ENCODE measurements around the gene EVC2. TPM values are rescaled to one million over a fixed set of nuclear protein-coding genes. Genes with fewer than 3 reads are reported as not detected.

EVC2 gene
- total RNA-seq, 3 donors from 2014 or later (not counting 1 experiment from before 2014, with no cell fraction given): 0.20 to 2.6 (median 1.5) TPM

- Mint-ChIP-seq H3K4me1 (no peaks in the 10 kb centered on the region), H3K36me3 (peaks cover 7% of the 10 kb centered on the region), H3K9me3 (peaks cover 6 to 12% of the 10 kb centered on the region in 2 donors), H3K27ac (no peak overlapping the region), H3K27me3 (ENCODE audit: low read depth in 2 of 2) (peaks cover 0 to 6% of the 10 kb centered on the region in 2 donors), H3K4me3 (no peak overlapping the region)
- Histone ChIP-seq H3K4me3 (ENCODE audit: low read length) (no peak overlapping the region), H3K27me3 (ENCODE audit: control insufficient read depth, insufficient read depth, low read length) (no peaks in the 10 kb centered on the region), H3K27ac (ENCODE audit: low read length) (no peak overlapping the region), H3K4me1 (ENCODE audit: control insufficient read depth, insufficient read depth, low read length) (no peaks in the 10 kb centered on the region), H3K9me3 (ENCODE audit: control insufficient read depth, insufficient read depth, low read length) (no peaks in the 10 kb centered on the region), H3K36me3 (ENCODE audit: control insufficient read depth, insufficient read depth, low read length) (no peaks in the 10 kb centered on the region)
- DNase-seq: no peak
- WGBS (ENCODE audit: insufficient coverage): 97% methylated on average over 4 of the region's 4 CpGs
- intact Hi-C loops (cut with micrococcal nuclease): no loop called here
- ATAC-seq: no peak
- TF ChIP-seq, protein P1, sequence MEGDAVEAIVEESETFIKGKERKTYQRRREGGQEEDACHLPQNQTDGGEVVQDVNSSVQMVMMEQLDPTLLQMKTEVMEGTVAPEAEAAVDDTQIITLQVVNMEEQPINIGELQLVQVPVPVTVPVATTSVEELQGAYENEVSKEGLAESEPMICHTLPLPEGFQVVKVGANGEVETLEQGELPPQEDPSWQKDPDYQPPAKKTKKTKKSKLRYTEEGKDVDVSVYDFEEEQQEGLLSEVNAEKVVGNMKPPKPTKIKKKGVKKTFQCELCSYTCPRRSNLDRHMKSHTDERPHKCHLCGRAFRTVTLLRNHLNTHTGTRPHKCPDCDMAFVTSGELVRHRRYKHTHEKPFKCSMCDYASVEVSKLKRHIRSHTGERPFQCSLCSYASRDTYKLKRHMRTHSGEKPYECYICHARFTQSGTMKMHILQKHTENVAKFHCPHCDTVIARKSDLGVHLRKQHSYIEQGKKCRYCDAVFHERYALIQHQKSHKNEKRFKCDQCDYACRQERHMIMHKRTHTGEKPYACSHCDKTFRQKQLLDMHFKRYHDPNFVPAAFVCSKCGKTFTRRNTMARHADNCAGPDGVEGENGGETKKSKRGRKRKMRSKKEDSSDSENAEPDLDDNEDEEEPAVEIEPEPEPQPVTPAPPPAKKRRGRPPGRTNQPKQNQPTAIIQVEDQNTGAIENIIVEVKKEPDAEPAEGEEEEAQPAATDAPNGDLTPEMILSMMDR (IDR thresholded peaks at IDR 0.05): no peak
Measured at GRCh38 chr4:5592272-5592671, 116.1 kb downstream of the EVC2 start.

DNA sequence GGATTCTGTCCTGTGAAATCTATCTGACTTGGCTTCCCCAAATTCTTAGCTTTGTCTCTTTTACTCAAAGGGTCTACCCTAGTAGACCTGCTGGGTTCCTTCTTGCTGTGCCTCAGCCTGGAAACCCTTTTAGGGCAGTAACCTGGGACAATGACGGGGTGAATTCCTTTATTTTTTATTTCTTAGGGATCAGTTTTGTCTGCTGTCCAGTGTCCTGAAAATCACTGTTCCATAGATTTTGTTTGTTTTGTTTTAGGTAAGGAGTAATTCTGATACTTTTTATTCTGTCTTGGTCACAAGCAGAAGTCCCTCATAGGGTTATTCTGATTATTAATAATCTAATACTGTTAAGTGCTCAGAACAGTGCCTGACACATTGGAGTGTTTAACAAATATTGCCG is 118.9 kb downstream of the EVC2 start:
- H3K4me1 Mint-ChIP-seq: no peaks in the 10 kb centered on the region
- H3K36me3 Mint-ChIP-seq: peaks cover 7% of the 10 kb centered on the region
- no peaks in the 10 kb centered on the region for H3K36me3 ChIP-seq (ENCODE audit: control insufficient read depth, insufficient read depth, low read length)
- no peak overlapping the region for H3K27ac ChIP-seq (ENCODE audit: low read length)
- TF ChIP-seq, protein P1 (IDR thresholded peaks at IDR 0.05): no peak
- no peak overlapping the region for H3K4me3 ChIP-seq (ENCODE audit: low read length)
- intact Hi-C loops (cut with micrococcal nuclease): no loop called here
- no peak for DNase-seq
- 97% methylated on average over 2 of the region's 2 CpGs for WGBS (ENCODE audit: insufficient coverage)
- H3K4me1 ChIP-seq (ENCODE audit: control insufficient read depth, insufficient read depth, low read length): no peaks in the 10 kb centered on the region
- peaks cover 0 to 9% of the 10 kb centered on the region in 2 donors for H3K9me3 Mint-ChIP-seq
- H3K27me3 Mint-ChIP-seq (ENCODE audit: low read depth in 2 of 2): peaks cover 0 to 10% of the 10 kb centered on the region in 2 donors
- no peaks in the 10 kb centered on the region for H3K27me3 ChIP-seq (ENCODE audit: control insufficient read depth, insufficient read depth, low read length)
- no peak for ATAC-seq
- no peak overlapping the region for H3K27ac Mint-ChIP-seq
- no peak overlapping the region for H3K4me3 Mint-ChIP-seq
- no peaks in the 10 kb centered on the region for H3K9me3 ChIP-seq (ENCODE audit: control insufficient read depth, insufficient read depth, low read length)

- H3K4me3 Mint-ChIP-seq: no peak overlapping the region
- no peaks in the 10 kb centered on the region for H3K27me3 ChIP-seq (ENCODE audit: control insufficient read depth, insufficient read depth, low read length)
- peaks cover 0 to 9% of the 10 kb centered on the region in 2 donors for H3K9me3 Mint-ChIP-seq
- peaks cover 0 to 10% of the 10 kb centered on the region in 2 donors for H3K27me3 Mint-ChIP-seq (ENCODE audit: low read depth in 2 of 2)
- DNase-seq (no peak), ATAC-seq (no peak)
- TF ChIP-seq, protein P1 (IDR thresholded peaks at IDR 0.05): no peak
- H3K36me3 Mint-ChIP-seq: peaks cover 7% of the 10 kb centered on the region
- H3K4me1 ChIP-seq (ENCODE audit: control insufficient read depth, insufficient read depth, low read length): no peaks in the 10 kb centered on the region
- no peaks in the 10 kb centered on the region for H3K36me3 ChIP-seq (ENCODE audit: control insufficient read depth, insufficient read depth, low read length)
- 75% methylated on average over 1 of the region's 1 CpG for WGBS (ENCODE audit: insufficient coverage)
- no peak overlapping the region for H3K27ac Mint-ChIP-seq
- intact Hi-C loops (cut with micrococcal nuclease): no loop called here
- no peaks in the 10 kb centered on the region for H3K4me1 Mint-ChIP-seq
- no peaks in the 10 kb centered on the region for H3K9me3 ChIP-seq (ENCODE audit: control insufficient read depth, insufficient read depth, low read length)
- H3K27ac ChIP-seq (ENCODE audit: low read length): no peak overlapping the region
- H3K4me3 ChIP-seq (ENCODE audit: low read length): no peak overlapping the region
Measured at GRCh38 chr4:5588046-5588445, 120.3 kb downstream of the EVC2 start.

GRCh38 chr4:5575941-5576340 is 132.4 kb downstream of the EVC2 start:
- Mint-ChIP-seq H3K36me3 (no peaks in the 10 kb centered on the region), H3K27ac (no peak overlapping the region), H3K4me3 (no peak overlapping the region), H3K4me1 (no peaks in the 10 kb centered on the region), H3K27me3 (ENCODE audit: low read depth in 2 of 2) (peaks cover 0 to 2% of the 10 kb centered on the region in 2 donors), H3K9me3 (peaks cover 2% of the 10 kb centered on the region in 2 donors)
- ATAC-seq (no peak), DNase-seq (no peak)
- Histone ChIP-seq H3K4me3 (ENCODE audit: low read length) (no peak overlapping the region), H3K27me3 (ENCODE audit: control insufficient read depth, insufficient read depth, low read length) (no peaks in the 10 kb centered on the region), H3K4me1 (ENCODE audit: control insufficient read depth, insufficient read depth, low read length) (no peaks in the 10 kb centered on the region), H3K27ac (ENCODE audit: low read length) (no peak overlapping the region), H3K36me3 (ENCODE audit: control insufficient read depth, insufficient read depth, low read length) (no peaks in the 10 kb centered on the region), H3K9me3 (ENCODE audit: control insufficient read depth, insufficient read depth, low read length) (no peaks in the 10 kb centered on the region)
- TF ChIP-seq, protein P1 (IDR thresholded peaks at IDR 0.05): no peak
- 80% methylated on average over 5 of the region's 5 CpGs for WGBS (ENCODE audit: insufficient coverage)
- intact Hi-C loops (cut with micrococcal nuclease): no loop called here
